ENCODE data around the gene ASPG. TPM values are rescaled to one million over a fixed set of nuclear protein-coding genes. Genes with fewer than 3 reads are reported as not detected.

Gene ASPG
- total RNA-seq, 1 donor from 2014 or later: not detected

DNA sequence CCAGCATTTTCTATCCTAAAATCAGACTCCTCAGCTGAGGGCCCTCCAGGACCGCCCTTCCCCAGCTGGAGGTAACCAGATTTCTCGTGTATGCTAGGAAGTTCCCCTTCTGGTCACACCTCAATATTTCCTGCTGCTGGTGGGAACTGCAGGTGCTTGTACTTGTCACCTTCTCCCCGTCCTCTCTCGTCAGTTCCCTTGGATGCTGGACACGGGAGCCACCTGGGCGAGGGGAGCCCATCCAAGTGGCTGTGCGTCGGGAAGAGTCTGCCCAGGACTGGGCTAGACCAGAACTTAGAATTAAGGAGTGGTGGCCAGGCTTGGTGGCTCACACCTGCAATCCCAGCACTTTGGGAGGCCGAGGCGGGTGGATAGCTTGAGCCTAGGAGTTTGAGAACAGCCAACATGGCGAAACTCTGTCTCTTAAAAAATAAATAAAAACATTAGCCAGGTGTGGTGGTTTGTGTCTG is 29.7 kb downstream of the ASPG start:
- peaks cover 43% of the 10 kb centered on the region for H3K27me3 ChIP-seq (ENCODE audit: control insufficient read depth, insufficient read depth, low read length)
- no peak overlapping the region for H3K4me3 ChIP-seq (ENCODE audit: low read depth, low read length)
- H3K36me3 ChIP-seq (ENCODE audit: control insufficient read depth, insufficient read depth, low read length): no peaks in the 10 kb centered on the region
- DNase-seq (ENCODE audit: low read depth): no peak
- TF ChIP-seq, protein P1, sequence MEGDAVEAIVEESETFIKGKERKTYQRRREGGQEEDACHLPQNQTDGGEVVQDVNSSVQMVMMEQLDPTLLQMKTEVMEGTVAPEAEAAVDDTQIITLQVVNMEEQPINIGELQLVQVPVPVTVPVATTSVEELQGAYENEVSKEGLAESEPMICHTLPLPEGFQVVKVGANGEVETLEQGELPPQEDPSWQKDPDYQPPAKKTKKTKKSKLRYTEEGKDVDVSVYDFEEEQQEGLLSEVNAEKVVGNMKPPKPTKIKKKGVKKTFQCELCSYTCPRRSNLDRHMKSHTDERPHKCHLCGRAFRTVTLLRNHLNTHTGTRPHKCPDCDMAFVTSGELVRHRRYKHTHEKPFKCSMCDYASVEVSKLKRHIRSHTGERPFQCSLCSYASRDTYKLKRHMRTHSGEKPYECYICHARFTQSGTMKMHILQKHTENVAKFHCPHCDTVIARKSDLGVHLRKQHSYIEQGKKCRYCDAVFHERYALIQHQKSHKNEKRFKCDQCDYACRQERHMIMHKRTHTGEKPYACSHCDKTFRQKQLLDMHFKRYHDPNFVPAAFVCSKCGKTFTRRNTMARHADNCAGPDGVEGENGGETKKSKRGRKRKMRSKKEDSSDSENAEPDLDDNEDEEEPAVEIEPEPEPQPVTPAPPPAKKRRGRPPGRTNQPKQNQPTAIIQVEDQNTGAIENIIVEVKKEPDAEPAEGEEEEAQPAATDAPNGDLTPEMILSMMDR (IDR thresholded peaks at IDR 0.05; ENCODE audit: insufficient read depth, low read length, poor library complexity, severe bottlenecking): no peak

DNA sequence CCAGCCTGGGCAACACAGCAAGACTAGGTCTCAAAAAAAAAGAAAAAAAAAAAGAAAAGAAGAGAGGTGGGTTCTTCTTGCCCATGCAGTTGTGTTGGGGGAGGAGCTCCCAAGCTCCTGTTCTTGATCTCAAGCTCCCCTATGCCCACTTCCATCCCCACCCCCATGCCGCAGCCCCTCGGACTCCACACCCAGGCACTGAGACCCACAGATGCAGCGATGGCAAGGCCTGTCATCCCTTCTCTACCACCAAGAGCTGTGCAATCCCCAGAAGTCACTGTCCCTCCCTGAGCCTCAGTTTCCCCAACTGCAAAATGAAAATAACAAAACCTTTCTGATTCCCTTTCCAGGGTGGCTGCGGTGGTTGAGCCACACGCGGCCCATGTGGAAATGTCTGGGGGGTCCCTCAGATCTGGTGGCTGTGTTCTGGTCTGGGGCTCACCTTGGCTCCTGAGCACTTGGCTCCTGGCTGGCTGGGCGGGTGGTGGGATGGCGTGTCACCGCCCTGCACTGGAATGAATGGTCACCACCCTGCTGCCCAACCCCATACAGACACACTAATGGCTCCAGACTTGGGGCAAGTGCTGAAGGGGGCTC is 30.3 kb downstream of the ASPG start:
- no peaks in the 10 kb centered on the region for H3K36me3 ChIP-seq (ENCODE audit: control insufficient read depth, insufficient read depth, low read length)
- TF ChIP-seq, protein P1 (IDR thresholded peaks at IDR 0.05; ENCODE audit: insufficient read depth, low read length, poor library complexity, severe bottlenecking): no peak
- H3K27me3 ChIP-seq (ENCODE audit: control insufficient read depth, insufficient read depth, low read length): peaks cover 45% of the 10 kb centered on the region
- DNase-seq (ENCODE audit: low read depth): no peak
- no peak overlapping the region for H3K4me3 ChIP-seq (ENCODE audit: low read depth, low read length)

DNA sequence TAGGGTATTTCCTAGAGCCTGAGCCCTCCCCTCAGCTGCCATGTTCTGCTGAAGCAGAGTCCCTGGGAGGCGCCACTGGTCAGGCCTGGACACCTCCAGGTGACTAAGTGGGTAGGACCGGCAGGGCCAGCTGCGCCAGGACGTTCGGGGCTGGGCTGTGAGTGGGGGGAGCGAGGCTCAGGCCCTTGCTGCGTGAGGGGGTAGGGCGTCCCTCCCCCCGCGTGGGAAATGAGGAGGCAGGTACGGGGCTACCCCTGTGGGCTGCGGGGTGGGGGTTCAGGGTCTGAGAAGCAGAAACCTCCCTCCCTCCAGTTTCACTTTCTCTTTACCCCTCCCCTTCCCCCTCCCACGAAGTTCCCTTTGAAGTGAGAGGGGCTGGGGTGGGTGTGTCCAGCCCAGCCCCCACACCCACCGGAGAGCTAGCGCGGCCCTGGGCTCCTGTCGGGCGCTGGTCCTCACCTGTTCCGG is 30.8 kb downstream of the ASPG start:
- no peak for DNase-seq (ENCODE audit: low read depth)
- TF ChIP-seq, protein P1 (IDR thresholded peaks at IDR 0.05; ENCODE audit: insufficient read depth, low read length, poor library complexity, severe bottlenecking): no peak
- H3K27me3 ChIP-seq (ENCODE audit: control insufficient read depth, insufficient read depth, low read length): peaks cover 45% of the 10 kb centered on the region
- no peaks in the 10 kb centered on the region for H3K36me3 ChIP-seq (ENCODE audit: control insufficient read depth, insufficient read depth, low read length)
- H3K4me3 ChIP-seq (ENCODE audit: low read depth, low read length): peak overlapping the region; percentile 19

DNA sequence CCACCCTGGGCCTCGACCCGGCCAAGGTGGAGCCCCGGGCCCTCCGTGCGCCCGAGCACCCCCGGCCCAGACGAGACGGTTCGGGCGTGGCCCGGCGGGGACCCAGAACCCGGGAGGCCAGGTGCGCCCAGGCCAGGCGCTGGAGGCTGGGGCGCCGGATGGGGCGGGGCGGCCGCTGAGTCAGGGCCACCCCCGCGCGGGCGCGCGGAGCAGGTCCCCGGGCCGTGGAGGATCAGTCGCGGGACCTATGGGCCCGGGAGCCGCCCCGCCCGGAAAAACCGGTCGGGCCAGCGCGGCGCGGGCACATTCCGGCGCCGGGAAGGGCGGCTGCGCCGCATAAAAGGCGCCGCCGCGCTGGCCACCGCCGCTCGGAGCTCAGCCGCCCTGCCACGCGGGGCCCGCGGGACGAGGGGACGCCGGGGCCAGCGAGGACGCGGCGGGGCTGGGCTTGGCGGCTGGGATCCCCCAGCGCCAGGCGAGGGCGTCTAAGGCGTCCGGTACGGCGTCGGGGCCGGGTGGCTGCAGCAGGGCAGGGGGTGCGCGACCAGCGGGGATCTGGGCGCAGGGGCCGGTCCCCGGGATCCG is 31.3 kb downstream of the ASPG start:
- Histone ChIP-seq H3K36me3 (ENCODE audit: control insufficient read depth, insufficient read depth, low read length) (no peaks in the 10 kb centered on the region), H3K27me3 (ENCODE audit: control insufficient read depth, insufficient read depth, low read length) (peaks cover 45% of the 10 kb centered on the region), H3K4me3 (ENCODE audit: low read depth, low read length) (peak overlapping the region; percentile 19)
- DNase-seq (ENCODE audit: low read depth): no peak
- TF ChIP-seq, protein P1 (IDR thresholded peaks at IDR 0.05; ENCODE audit: insufficient read depth, low read length, poor library complexity, severe bottlenecking): no peak

DNA sequence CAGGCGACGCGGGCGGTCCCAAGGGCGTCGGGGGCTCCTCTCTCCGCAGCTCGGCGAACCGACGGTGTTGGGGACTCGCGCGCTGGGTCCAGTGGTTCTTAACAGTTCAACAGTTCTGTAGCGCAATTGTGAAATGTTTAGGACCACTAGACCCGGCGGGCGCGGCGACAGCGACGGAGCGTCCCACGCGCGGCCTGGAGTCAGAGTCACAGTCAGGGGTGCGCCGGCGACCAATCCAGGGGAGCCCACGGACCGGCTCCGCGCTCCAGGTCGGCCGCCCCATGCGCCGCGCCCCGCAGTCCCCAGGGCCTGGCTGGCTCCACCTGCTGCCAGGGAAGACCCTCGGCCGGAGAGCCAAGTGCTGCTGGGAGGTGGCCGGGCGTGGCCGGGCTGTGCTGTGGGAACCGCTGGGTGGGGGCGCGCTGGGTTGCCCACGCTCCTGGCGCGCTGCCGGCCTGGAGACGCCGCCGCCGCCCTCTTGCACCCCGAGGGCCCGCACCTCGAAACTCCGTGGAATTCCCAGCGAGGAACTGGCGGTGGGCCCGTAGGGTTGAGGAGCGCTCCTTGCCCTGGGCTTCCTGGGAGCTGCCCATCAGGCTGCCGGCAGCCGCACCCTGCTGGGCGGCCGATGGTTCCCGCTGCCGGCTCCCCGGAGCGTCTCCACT is 32.0 kb downstream of the ASPG start:
- no peaks in the 10 kb centered on the region for H3K36me3 ChIP-seq (ENCODE audit: control insufficient read depth, insufficient read depth, low read length)
- peaks cover 45% of the 10 kb centered on the region for H3K27me3 ChIP-seq (ENCODE audit: control insufficient read depth, insufficient read depth, low read length)
- no peak for DNase-seq (ENCODE audit: low read depth)
- H3K4me3 ChIP-seq (ENCODE audit: low read depth, low read length): no peak overlapping the region
- TF ChIP-seq, protein P1 (IDR thresholded peaks at IDR 0.05; ENCODE audit: insufficient read depth, low read length, poor library complexity, severe bottlenecking): no peak
